CD1c-positive myeloid dendritic cell (primary cell): ENCODE data around the gene PKLR.

Experiments used
- DNase-seq: peaks from one replicate; pipeline ENCODE4 v3.0.0-alpha.2; 2016; ENCODE audit errors: extremely low spot score

The PKLR gene

DNA sequence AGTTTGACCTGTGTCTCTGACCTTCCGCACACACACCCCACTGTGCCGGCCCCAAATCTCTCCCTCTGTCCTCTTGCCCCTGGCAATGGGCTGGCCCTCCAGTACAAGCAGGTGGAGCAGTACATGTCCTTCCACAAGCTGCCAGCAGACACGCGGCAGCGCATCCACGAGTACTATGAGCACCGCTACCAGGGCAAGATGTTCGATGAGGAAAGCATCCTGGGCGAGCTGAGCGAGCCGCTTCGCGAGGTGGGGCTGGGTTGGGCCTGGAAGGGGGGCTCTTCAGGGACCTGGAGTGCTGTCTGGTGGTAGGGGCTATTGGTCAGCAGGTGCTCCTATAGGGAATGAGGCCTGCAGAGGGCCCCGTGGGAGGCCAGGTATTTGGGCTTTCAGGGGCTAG, 16.2 kb downstream of the PKLR start:
- no peak for DNase-seq

DNA sequence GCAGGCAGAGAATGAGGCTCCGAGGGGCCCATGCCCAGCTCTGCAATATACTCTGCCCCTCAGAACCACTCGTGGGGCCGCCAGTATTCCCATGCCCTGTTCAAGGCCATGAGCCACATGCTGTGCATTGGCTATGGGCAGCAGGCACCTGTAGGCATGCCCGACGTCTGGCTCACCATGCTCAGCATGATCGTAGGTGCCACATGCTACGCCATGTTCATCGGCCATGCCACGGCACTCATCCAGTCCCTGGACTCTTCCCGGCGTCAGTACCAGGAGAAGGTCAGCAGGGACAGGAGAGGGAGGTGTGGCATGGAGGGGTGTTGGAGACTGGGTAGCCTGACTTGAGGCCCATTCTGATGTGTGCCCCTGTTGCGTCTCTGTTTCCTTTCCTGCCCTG, 16.8 kb downstream of the PKLR start:
- DNase-seq = no peak

DNA sequence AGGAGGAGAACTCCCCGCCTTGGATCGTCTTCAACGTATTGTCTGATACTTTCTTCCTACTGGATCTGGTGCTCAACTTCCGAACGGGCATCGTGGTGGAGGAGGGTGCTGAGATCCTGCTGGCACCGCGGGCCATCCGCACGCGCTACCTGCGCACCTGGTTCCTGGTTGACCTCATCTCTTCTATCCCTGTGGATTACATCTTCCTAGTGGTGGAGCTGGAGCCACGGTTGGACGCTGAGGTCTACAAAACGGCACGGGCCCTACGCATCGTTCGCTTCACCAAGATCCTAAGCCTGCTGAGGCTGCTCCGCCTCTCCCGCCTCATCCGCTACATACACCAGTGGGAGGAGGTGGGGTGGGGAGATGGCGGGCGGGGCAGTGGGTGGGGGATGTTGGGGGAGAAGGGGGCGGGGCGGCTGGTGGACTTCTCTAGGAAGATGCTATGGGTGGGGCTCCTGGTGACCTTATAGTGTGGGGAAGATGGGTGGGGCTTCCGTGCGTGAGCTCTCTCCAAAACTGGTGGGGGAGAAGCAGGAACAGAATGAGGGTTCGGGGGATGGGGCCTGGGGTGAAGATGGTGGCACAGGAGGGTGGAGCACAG, 18.6 kb downstream of the PKLR start:
- no peak for DNase-seq

DNA sequence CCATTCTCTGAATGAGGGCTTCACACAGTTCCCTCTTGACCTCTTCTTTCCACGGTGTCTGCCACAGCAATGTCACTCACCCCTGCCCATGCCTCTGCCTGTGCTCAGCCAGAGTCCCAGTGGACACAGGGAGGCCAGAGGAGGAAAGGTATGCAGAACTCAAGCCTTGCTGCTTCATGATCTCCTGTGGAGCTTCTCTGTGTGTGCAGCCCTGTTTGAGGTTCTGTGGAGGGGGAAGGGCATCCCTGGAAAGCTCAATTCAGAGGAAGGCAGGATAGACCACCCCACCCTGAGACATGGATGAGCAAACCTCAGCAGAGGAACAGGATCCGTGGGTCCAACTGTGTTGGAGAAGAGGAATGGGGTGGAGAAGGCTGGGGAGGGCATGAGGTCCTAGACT, 22.0 kb downstream of the PKLR start:
- no peak for DNase-seq

DNA sequence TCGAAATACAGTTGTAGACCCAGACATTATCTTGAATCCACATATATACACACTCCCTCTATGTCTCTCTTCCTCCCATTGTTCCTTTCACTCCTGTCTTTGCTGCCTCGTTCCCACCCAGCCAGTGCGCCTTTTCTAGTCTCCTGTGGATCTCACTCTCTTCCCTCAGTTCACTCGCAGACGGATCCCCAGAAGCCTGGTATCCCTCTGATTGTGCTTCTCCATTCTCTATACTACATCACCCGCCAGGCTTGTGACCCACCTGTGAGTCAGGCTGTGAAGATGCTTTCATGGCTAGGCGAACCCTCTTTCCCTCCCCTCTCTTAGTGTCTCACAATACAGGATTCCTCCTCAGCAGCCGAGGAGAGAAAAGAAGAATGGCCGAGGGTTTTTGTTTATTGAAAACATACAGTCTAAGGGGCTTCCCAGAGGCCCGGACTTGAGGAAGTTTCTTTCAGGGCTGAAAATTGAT, 22.5 kb downstream of the PKLR start:
- DNase-seq = no peak

DNA sequence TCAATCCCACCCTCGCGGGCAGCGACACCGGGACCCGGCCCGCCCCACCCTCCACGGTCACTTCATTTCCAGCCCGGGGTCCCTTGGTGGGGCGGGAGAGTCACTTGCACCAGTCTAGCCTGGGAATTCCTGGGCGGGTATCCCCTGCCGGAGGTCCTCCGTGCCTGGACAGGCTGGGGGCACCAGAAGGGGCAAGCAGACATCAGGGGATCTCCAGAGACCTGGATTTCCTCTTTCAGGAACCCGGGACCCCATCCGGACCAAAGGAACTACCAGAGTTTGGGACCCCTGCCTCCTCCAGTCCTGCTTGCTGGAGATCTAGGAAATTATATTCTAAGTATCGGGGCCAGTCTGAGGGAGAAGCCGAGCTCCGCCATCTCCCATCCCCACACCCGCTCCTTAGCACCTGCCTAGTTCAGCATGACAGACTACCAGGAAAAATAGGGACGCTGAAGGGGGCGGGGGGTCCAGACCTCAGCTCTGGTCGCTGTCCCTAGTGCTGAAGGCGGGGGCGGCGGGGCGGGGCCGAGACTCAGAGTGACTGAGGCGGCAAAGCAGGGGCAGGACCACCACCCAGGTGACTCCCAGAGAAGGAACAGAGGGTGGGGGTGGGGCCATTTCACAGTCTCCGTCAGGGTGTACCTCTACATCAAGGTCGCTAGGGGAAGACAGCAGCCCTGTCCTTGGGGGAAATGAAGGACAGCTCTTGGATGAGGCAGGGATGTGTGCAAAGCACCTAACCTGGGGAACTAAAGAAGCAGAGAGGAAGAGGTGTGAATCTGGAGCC, 23.1 kb downstream of the PKLR start:
- peak; percentile 66 for DNase-seq

DNA sequence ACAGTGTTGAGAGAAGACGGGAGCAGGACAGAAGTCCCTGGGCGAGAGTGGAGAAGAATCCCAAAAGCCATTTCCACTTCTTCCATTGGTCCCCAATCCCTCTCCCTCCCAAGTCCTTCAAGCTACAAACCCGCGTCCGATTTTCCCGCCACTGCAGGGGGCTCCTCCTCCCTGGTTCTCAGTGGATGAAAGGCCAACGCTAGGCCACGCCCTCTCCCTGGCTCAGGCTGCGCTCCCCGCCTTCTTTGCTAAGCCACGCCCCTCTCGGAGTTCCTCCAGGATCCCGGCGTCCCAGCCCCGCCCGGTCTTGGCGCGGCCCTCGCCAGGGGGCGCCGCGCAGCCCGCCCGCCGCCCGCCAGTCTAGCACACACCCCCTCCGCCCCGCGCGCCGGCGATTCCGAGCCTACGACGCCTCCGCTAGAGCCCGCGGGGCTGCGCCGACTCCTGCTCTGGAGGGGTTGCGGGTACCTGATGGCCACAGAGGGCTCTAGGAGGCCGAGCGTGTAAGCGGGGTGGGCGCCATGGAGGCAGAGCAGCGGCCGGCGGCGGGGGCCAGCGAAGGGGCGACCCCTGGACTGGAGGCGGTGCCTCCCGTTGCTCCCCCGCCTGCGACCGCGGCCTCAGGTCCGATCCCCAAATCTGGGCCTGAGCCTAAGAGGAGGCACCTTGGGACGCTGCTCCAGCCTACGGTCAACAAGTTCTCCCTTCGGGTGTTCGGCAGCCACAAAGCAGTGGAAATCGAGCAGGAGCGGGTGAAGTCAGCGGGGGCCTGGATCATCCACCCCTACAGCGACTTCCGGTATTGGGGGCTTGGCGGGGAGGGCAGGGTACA, 24.0 kb downstream of the PKLR start, which contains the start of gene HCN3:
Gene HCN3 (plus strand): TSS at position 394 of the 832 bp plus-strand sequence. CDS start 128 bp downstream, at position 522.
- DNase-seq = peak; percentile 97

DNA sequence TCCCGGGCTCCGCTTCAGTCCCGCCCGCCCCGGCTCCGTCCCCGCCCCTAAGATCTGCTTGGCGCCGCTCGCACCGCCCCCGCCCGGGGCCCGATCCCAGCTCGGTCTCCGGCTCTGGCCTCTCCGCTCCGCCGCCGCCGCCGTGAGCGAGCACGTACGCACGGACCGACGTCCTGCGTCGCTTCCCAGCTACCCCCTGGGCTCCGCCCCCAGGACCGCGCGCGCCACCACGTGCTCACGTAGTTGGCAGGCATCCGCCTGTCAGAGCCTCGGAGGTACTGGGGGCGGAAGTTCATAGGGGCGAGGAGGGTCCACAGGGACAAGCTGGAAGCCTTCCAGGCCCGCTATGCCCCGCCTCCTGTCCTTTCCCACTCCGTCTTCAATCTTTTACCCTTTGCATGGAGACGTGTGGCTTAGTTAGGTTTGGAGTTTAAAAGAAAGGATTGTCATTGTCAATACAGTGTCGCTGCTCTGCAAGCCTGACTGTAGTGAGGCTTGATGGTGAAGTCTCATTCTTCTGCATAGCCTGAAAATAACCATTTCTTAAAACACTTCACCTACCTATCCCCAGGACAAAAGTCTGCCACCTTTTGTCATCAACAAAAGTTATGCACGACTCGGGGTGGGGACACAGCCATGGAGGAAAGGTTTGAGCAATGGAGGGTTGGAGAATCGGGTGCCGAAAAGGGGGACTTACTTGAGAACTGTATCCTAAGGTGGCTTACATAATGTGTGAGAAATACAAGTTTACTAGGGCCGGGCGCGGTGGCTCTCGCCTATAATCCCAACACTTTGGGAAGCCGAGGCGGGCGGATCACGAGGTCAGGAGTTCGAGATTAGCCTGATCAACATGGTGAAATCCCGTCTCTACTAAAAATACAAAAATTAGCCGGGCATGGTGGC, 27.6 kb downstream of the PKLR start, which contains the start of gene CLK2:
Gene CLK2 (minus strand): TSS at position 162 of the 903 bp plus-strand sequence. CDS start 2,527 bp downstream, outside the sequence.
- DNase-seq = peak; percentile 97

DNA sequence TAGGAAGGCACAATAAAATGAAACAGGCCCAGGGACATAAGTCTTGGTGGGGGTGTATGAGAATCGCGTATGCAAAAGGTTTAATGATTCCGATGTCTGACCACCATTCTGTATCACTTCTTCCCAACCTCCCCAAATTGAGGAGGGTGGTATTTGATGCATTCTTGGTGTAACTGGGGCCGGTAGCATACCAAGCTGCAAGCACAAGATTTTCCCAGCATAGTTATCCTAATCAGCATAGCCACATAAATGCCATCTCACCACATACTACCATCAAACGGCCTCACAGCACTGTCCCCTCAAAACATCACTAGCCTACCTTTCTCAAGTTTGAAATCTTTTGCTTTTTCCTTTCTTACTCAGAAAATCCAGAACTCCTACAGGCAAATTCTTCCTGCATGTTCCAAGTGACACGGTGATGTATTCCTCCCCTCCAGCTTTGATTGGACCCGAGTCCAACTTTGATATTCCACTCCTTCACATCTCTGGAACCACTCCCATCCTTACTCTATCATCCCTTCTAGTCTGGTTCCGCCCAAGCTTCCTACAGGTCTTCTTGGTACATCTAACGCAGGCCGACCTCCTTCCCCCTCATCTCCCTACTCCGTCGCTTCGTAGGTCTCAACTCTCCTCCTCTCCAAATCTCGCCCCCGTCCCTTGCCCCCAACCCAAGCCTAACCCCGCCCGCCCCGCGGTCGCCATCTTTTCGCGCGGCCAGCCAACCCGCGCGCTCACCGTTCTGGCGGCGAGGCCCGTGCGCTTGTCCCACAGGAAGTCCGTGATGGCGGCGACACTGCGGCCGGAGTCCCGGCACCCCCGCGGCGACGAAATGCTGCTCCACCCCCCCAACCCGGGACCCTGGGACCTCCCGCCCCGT, 28.5 kb downstream of the PKLR start:
- DNase-seq = no peak

DNA sequence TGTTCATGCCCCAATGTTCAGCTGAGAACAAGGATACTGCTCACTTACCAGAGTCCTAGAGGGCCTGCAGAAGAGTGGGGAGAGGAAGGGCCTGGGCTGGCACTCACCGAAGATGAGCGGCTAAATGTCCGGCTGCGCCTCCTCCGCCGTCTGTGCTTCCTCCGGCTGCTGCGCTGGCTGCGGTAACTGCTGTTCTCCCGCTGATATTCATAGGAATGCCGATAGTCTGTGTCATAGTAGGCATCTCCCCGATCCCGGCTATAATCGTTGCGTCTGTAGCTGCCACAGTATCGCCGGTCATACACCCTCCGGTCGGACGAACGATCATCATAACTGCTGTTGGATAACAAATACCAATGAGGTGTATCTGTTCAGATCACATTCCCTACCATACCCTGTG, 31.9 kb downstream of the PKLR start:
- no peak for DNase-seq

DNA sequence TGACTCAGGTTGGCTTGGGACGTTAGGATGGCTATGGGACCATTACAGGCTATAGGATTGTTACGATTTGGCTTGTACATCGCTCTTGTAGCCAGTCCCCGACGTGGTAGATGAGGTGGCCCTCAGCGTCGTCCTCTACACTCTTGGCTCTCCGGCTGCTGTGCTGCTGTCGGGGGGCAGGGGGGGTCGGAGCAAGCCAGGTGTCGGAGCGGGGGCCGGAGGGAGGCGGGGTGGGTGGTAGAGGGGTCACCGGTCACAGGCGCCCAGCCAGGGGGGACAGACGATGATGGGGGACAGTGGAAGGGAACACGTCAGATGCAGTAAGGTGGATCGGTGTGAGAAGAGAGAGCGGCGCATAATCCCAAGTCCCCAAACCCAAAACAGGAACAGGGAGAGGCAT, 32.6 kb downstream of the PKLR start:
- DNase-seq = no peak

DNA sequence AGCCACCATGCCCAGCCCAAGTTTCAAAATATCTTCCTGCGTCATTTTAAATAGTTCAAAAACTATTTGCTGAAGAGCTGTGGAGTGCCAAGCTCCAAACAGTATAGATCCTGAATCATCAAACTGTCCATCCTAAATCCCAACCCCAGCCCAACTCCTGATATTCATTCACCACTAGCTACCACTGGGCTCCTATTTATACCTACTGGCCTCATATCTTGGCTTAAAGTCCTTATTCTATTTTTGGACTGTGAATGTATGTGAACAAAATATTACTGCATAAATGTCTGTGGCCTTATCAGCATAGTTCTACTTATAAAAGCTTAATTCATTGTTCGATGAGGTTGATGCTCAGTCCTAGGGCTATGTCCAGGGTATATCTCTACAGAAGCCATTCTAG, 33.9 kb downstream of the PKLR start:
- no peak for DNase-seq

DNA sequence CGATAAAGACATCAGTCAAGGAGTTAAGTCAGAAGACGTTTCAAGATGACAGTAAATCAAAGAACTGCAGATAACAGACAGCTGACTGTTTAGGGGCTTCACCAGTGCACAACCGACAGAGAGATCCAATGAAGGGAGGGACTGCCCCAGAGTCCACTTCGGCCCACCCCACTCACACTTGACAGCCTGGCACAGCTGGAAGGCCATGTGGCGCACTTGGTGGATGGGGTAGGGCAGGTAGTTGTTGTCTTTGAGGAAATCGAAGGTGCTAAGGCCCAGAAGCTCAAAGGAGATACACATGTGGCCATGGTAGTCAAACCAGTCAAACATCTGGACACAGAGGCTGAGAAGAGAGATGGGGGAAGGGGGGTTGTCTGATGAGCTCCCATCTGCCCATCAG, 34.7 kb downstream of the PKLR start:
- no peak for DNase-seq

DNA sequence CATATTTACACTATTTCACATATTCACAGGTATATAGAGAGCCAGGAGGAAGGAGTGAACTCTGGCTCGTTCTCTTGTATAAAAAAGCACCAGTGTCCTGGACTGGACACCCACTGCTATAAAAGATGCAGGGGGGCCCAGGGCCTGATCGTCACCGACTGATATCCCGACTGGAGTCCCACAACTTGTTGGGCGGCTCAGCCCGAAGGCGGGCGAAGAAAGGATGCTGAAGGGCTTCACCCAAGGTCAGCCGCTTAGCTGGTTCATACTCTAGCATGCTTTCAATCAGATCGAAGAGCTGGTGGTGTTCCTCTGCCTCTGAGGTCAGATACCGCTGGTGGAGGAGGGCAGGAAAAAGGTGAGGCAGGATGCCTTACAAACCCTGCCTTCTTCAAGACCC, 38.2 kb downstream of the PKLR start:
- no peak for DNase-seq

DNA sequence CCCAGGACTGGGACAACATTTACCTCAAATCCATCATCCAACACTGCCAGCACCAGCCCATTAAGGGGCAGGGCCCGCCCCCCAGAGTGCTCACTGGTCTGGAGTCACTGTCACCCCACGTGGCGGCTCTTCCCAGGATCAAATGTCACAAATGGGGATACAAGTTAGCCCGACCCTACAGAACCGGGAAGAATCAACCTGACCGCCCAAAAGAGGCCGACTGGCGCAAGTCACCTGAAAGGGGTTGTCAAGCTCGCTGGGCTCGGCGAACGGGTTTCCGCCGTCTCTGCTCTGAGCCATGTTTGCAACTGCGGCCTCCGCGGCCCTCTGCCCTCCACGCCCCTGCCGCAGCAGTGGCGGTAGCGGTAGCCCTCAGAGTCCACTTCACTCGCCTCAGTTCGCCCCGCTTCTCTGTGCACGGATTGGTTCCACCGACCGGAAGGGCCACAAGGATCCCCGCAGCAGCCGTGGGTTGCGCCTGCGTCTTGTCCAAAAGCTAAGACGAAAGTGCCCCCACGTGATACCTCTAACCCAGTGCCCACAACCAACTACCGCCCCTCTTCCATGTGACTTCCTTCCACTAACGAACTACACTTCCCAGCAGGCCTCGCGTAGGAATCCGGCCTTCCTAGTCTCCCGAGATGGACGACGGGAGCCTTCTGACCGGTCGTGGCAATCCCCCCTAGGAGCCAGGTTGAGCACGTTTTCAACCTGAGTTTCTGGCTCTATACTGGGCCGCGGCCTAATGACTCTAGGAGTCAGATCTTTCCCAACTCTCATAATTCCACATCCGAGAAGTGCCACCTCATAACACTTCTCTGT, 39.2 kb downstream of the PKLR start, which contains the start of gene SCAMP3:
Gene SCAMP3 (minus strand): TSS at position 509 of the 822 bp plus-strand sequence. CDS start 209 bp downstream, at position 300.
- peak; percentile 97 for DNase-seq

DNA sequence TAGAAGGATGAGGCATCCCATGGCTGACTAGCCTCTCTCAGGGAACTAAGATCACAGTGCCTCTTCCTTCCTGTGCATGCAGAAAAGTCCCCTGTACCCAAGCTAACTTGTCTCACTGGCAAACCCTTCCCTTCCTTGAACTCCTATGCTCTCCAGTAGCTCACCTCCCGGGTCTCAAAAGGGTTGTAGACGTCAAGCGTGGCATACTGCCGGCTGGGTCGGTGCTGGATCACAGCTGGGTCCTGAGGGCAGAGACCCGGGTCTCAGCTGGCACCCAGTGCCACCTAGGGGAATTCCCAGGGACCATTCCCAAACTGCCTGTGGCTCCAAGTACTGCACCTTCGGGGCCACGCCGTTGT, 39.8 kb downstream of the PKLR start:
- DNase-seq = no peak

DNA sequence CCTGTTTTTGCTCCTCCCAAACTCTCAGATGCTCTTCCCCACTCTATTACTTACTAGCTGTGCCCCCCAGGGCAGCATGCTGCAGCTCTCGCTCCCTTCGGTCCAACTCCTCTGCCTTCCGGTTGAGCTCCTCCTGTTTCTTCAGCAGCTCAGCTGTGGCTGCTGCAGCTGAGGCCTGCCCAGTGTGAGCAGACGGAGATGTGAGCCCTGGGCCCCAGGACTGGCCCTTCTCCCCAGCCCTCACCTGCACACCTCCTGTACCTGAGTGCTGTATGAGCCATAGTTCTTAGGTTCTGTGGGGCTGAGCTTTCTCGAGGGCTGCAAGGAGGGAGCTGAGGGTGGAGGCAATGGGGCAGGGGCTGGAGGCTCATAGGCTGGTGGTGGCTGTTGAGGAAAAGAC, 41.0 kb downstream of the PKLR start:
- DNase-seq = no peak

DNA sequence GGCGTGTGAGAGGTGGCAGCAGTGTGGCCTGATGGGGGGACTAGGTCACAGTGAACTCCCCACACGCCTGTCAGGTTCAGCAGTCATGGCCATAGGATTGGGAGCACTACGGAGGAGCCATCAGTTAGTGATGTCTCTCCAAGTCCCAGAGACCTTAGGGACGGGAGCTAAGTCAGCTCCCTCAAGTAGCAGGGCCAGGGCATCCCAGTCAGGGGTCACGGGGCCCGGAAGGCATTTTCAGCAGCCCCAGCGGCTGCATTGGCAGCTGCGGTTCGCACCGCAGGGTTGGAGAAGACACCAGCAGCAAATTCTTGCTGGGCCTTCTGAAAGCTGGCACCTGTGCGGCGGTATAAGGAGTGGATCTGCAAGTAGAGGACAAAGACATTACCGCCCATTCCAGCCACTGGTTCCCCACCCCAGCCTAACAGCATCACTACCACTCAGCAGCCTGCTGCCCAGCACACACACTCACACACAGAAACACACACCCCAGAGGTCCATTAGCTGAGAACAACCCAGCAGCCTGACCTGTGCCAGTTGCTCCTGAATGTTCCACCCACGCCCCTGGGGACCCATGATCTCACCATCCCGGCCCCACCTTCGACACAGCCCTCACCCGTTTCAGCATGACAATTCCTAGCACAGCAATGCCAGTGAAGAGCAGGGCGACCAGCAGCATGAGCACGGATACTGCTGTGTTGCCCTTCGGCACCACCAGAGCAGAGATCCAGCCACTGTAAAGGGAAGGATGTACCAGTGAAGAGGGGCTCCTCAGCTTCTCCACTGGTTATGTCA, 45.0 kb downstream of the PKLR start:
- no peak for DNase-seq
